H9 (cell line): ENCODE data around the gene GNL1. TPM values are rescaled to one million over a fixed set of nuclear protein-coding genes. Genes with fewer than 3 reads are reported as not detected.

Source experiments
- DNase-seq: peaks from one replicate; pipeline ENCODE4 v3.0.0-alpha.2; 2017
- H2AFZ ChIP-seq: one replicate; pipeline ENCODE4 v1.6.1; 2013; ENCODE audit warnings: mild to moderate bottlenecking, low read length, control low read depth, moderate library complexity
- H2AK5ac ChIP-seq: 2 replicates; pipeline ENCODE4 v1.6.1; 2013; ENCODE audit warnings: low read length, control low read depth, mixed read lengths; ENCODE audit not compliant: insufficient read length
- H2BK120ac ChIP-seq: one replicate; pipeline ENCODE4 v1.6.1; 2013; ENCODE audit warnings: low read depth, mild to moderate bottlenecking, low read length, control low read depth, inconsistent platforms; ENCODE audit not compliant: poor library complexity, severe bottlenecking
- H2BK12ac ChIP-seq: 2 replicates; pipeline ENCODE4 v1.6.1; 2013; ENCODE audit warnings: low read length, control low read depth, mixed read lengths, low read depth; ENCODE audit not compliant: insufficient read length
- H2BK15ac ChIP-seq: 2 replicates; pipeline ENCODE4 v1.6.1; 2013; ENCODE audit warnings: low read depth, low read length, control low read depth
- H2BK20ac ChIP-seq: one replicate; pipeline ENCODE4 v1.6.1; 2013; ENCODE audit warnings: low read depth, mild to moderate bottlenecking, low read length, control low read depth, inconsistent platforms; ENCODE audit not compliant: poor library complexity, severe bottlenecking
- H2BK5ac ChIP-seq: 2 replicates; pipeline ENCODE4 v1.6.1; 2013; ENCODE audit warnings: low read length, control low read depth, mixed read lengths; ENCODE audit not compliant: insufficient read length
- H3K14ac ChIP-seq: 2 replicates; pipeline ENCODE4 v1.6.1; 2013; ENCODE audit warnings: low read length, control low read depth; ENCODE audit not compliant: insufficient read depth
- H3K18ac ChIP-seq: 2 replicates; pipeline ENCODE4 v1.6.1; 2013; ENCODE audit warnings: low read depth, mild to moderate bottlenecking, mixed read lengths, low read length, control low read depth; ENCODE audit not compliant: insufficient read length
- H3K23ac ChIP-seq: 2 replicates; pipeline ENCODE4 v1.6.1; 2013; ENCODE audit warnings: low read length, control low read depth, mixed read lengths, low read depth; ENCODE audit not compliant: insufficient read length
- H3K23me2 ChIP-seq: 2 replicates; pipeline ENCODE4 v1.6.1; 2013; ENCODE audit warnings: low read depth, mild to moderate bottlenecking, mixed read lengths, low read length, control low read depth; ENCODE audit not compliant: insufficient read length, poor library complexity, severe bottlenecking
- H3K27ac ChIP-seq: 2 replicates; pipeline ENCODE4 v1.5.1; 2013; ENCODE audit warnings: low read length, control low read depth, mixed read lengths, low read depth; ENCODE audit not compliant: insufficient read length
- H3K27me3 ChIP-seq: 2 replicates; pipeline ENCODE4 v1.6.1; 2013; ENCODE audit warnings: low read length, control low read depth, inconsistent platforms; ENCODE audit not compliant: insufficient read depth
- H3K4ac ChIP-seq: 2 replicates; pipeline ENCODE4 v1.6.1; 2013; ENCODE audit warnings: low read depth, mild to moderate bottlenecking, control low read depth, inconsistent platforms, low read length, moderate library complexity
- H3K4me1 ChIP-seq: 2 replicates; pipeline ENCODE4 v1.6.1; 2013; ENCODE audit warnings: low read length, control low read depth, inconsistent platforms; ENCODE audit not compliant: insufficient read depth
- H3K4me2 ChIP-seq: 2 replicates; pipeline ENCODE4 v1.6.1; 2013; ENCODE audit warnings: low read length, control low read depth, mixed read lengths; ENCODE audit not compliant: insufficient read length, insufficient read depth
- H3K56ac ChIP-seq: 2 replicates; pipeline ENCODE4 v1.6.1; 2013; ENCODE audit warnings: low read depth, mild to moderate bottlenecking, mixed read lengths, low read length, control low read depth; ENCODE audit not compliant: insufficient read length
- H3K79me1 ChIP-seq: 2 replicates; pipeline ENCODE4 v1.6.1; 2013; ENCODE audit warnings: low read depth, mild to moderate bottlenecking, moderate library complexity, low read length, control low read depth, inconsistent platforms; ENCODE audit not compliant: insufficient read depth, poor library complexity, severe bottlenecking
- H3K79me2 ChIP-seq: 2 replicates; pipeline ENCODE4 v1.6.1; 2013; ENCODE audit warnings: low read length, control low read depth, inconsistent platforms; ENCODE audit not compliant: insufficient read depth
- H3K9ac ChIP-seq: 2 replicates; pipeline ENCODE4 v1.6.1; 2013; ENCODE audit warnings: low read length, control low read depth, mixed read lengths; ENCODE audit not compliant: insufficient read length; ENCODE audit errors: extremely low read depth
- H3K9me3 ChIP-seq: one replicate; pipeline ENCODE4 v1.6.1; 2013; ENCODE audit warnings: low read depth, low read length, inconsistent platforms; ENCODE audit not compliant: control insufficient read depth
- H3T11ph ChIP-seq: one replicate; pipeline ENCODE4 v1.6.1; 2013; ENCODE audit warnings: mild to moderate bottlenecking, low read length, control low read depth, inconsistent platforms
- H4K20me1 ChIP-seq: one replicate; pipeline ENCODE4 v1.6.1; 2013; ENCODE audit not compliant: control insufficient read depth, insufficient read length, insufficient read depth
- H4K5ac ChIP-seq: 2 replicates; pipeline ENCODE4 v1.6.1; 2013; ENCODE audit warnings: low read depth, mild to moderate bottlenecking, mixed read lengths, low read length, control low read depth; ENCODE audit not compliant: insufficient read length
- H4K8ac ChIP-seq: replicated peaks from 2 replicates; pipeline ENCODE4 v1.6.1; 2013; ENCODE audit warnings: low read length, control low read depth, mixed read lengths, low read depth; ENCODE audit not compliant: insufficient read length
- H4K91ac ChIP-seq: 2 replicates; pipeline ENCODE4 v1.6.1; 2013; ENCODE audit warnings: low read depth, mild to moderate bottlenecking, moderate library complexity, mixed read lengths, low read length, control low read depth; ENCODE audit not compliant: insufficient read length
- H3K27ac Mint-ChIP-seq, 3 experiments: 2 replicates in 2 of 3; 3 replicates in 1 of 3; pipeline ENCODE4 v1.8.0; 2020 to 2021; ENCODE audit warnings: mixed read lengths in 3 of 3, mild to moderate bottlenecking in 1 of 3, moderate library complexity in 1 of 3
- H3K27me3 Mint-ChIP-seq: 2 replicates; pipeline ENCODE4 v1.8.0; 2021; ENCODE audit warnings: low read depth, mild to moderate bottlenecking, moderate library complexity, mixed read lengths
- H3K36me3 Mint-ChIP-seq, 3 experiments: 2 replicates in 2 of 3; 3 replicates in 1 of 3; pipeline ENCODE4 v1.8.0; 2020 to 2021; ENCODE audit warnings: low read depth in 3 of 3, mixed read lengths in 3 of 3; ENCODE audit not compliant: insufficient read depth in 1 of 3
- H3K4me1 Mint-ChIP-seq, 2 experiments: 2 replicates each; pipeline ENCODE4 v1.8.0; 2020; ENCODE audit warnings: mixed read lengths in 2 of 2
- H3K4me3 Mint-ChIP-seq, 2 experiments: 2 replicates in 1 of 2; 3 replicates in 1 of 2; pipeline ENCODE4 v1.8.0; 2020 to 2021; ENCODE audit warnings: mild to moderate bottlenecking in 2 of 2, mixed read lengths in 2 of 2, moderate library complexity in 1 of 2
- H3K9me3 Mint-ChIP-seq, 2 experiments: 2 replicates in 1 of 2; 3 replicates in 1 of 2; pipeline ENCODE4 v1.8.0; 2020; ENCODE audit warnings: mild to moderate bottlenecking in 2 of 2, mixed read lengths in 2 of 2, moderate library complexity in 1 of 2
- CTCF ChIP-seq: fragments of 200-600 bp; sonication (generic); conservative IDR thresholded peaks from 3 replicates; pipeline ENCODE4 v1.8.0; 2021; ENCODE audit warnings: antibody characterized with exemption, mild to moderate bottlenecking
- WGBS: extraction: QIAGEN DNeasy Blood & Tissue Kit; methylation state at CpG from one replicate; pipeline ENCODE4 v1.1.7; 2013; ENCODE audit warnings: missing lambda C conversion rate, low lambda C conversion rate, mixed read lengths; ENCODE audit not compliant: insufficient read length; ENCODE audit errors: extremely low coverage; 5-methylcytosine and 5-hydroxymethylcytosine counted together
- total RNA-seq: library from RNA; stranded (reverse); gene quantifications from 2 replicates; pipeline ENCODE4 v1.2.1, GENCODE V29; 2021

Gene GNL1
- total RNA-seq, 1 experiment from 2014 or later: 83.5 TPM

GRCh38 chr6:30601815-30602641, 45.7 kb upstream of the GNL1 start:
- H2BK5ac ChIP-seq: no peak overlapping the region
- no peak for TF ChIP-seq CTCF
- H3K56ac ChIP-seq: no peak overlapping the region
- H4K5ac ChIP-seq: no peak overlapping the region
- Mint-ChIP-seq H3K9me3 (no peaks in the 10 kb centered on the region), H3K36me3 (peaks cover 54 to 81% (median 73%) of the 10 kb centered on the region in 3 experiments), H3K27ac (no peak overlapping the region), H3K27me3 (peaks cover 2% of the 10 kb centered on the region), H3K4me1 (peaks cover 0 to 2% of the 10 kb centered on the region in 2 experiments; a peak in 1 of 4 replicates), H3K4me3 (no peak overlapping the region)
- no peak overlapping the region for H3K4ac ChIP-seq
- H3K9me3 ChIP-seq: no peaks in the 10 kb centered on the region
- H3K9ac ChIP-seq: no peak overlapping the region
- H2BK120ac ChIP-seq: no peak overlapping the region
- H3T11ph ChIP-seq: no peak overlapping the region
- no peak overlapping the region for H3K18ac ChIP-seq
- H3K23me2 ChIP-seq: no peaks in the 10 kb centered on the region
- no peak overlapping the region for H4K91ac ChIP-seq
- H2AFZ ChIP-seq: no peak overlapping the region
- H3K4me2 ChIP-seq: no peak overlapping the region
- no CpG with 5 or more reads among the region's 39 CpGs for WGBS
- no peak overlapping the region for H4K8ac ChIP-seq
- H3K4me1 ChIP-seq: no peaks in the 10 kb centered on the region
- no peak overlapping the region for H3K27ac ChIP-seq
- H4K20me1 ChIP-seq: peaks cover 3% of the 10 kb centered on the region
- no peak overlapping the region for H3K23ac ChIP-seq
- H2AK5ac ChIP-seq: no peak overlapping the region
- H2BK15ac ChIP-seq: no peak overlapping the region
- no peak overlapping the region for H2BK12ac ChIP-seq
- H3K79me2 ChIP-seq: no peaks in the 10 kb centered on the region
- no peak overlapping the region; the same call in 1 of the 2 replicates for H3K14ac ChIP-seq
- no peaks in the 10 kb centered on the region for H3K79me1 ChIP-seq
- H3K27me3 ChIP-seq: no peaks in the 10 kb centered on the region
- DNase-seq: no peak
- H2BK20ac ChIP-seq: no peak overlapping the region
